ENCODE data around the gene TEX264.

DNA sequence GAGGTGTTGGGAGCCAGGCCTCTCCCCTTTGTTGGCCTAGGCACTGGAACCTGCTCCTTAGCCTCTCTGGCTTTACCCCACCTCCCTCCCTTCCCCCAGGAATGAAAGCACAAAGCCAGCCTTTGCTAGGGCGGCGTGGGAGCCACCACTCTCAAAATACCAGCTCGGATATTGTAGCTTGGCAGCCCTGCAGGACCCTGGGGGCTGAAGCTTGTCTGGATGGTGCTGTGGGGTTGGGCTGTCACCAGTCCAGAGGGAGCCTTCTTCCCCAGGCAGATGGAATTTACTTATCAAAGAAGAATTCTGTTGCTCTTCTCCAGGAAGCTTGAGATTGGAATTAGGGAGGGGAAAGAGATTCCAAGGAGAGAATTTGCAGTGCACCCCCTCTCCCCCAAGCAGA, 20.9 kb downstream of the TEX264 start:
- TF ChIP-seq, protein P1, sequence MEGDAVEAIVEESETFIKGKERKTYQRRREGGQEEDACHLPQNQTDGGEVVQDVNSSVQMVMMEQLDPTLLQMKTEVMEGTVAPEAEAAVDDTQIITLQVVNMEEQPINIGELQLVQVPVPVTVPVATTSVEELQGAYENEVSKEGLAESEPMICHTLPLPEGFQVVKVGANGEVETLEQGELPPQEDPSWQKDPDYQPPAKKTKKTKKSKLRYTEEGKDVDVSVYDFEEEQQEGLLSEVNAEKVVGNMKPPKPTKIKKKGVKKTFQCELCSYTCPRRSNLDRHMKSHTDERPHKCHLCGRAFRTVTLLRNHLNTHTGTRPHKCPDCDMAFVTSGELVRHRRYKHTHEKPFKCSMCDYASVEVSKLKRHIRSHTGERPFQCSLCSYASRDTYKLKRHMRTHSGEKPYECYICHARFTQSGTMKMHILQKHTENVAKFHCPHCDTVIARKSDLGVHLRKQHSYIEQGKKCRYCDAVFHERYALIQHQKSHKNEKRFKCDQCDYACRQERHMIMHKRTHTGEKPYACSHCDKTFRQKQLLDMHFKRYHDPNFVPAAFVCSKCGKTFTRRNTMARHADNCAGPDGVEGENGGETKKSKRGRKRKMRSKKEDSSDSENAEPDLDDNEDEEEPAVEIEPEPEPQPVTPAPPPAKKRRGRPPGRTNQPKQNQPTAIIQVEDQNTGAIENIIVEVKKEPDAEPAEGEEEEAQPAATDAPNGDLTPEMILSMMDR (IDR thresholded peaks at IDR 0.05; ENCODE audit: borderline replicate concordance, extremely low read depth, low read length, poor library complexity, severe bottlenecking) = no peak
- TF ChIP-seq EZH2 (IDR thresholded peaks at IDR 0.05; ENCODE audit: borderline replicate concordance, low read depth, low read length, severe bottlenecking) = no peak
